Caco-2 (cell line): ENCODE data around the gene TNS1. TPM values are rescaled to one million over a fixed set of nuclear protein-coding genes. Genes with fewer than 3 reads are reported as not detected.

Experiments
- BruUV-seq: library from RNA; stranded (reverse); fragments of 400-500 nt; replicated peaks from 2 replicates; lab custom pipeline; 2021; lab: Mats Ljungman, UMichigan
- CTCF ChIA-PET: fragments of 300-600 bp; sonication (Branson Sonifier 250); formaldehyde crosslinking; loops from one replicate; lab custom pipeline; 2022; ENCODE audit warnings: antibody characterized with exemption; lab: Charles Lee
- POLR2A ChIA-PET: fragments of 300-600 bp; sonication (Branson Sonifier 250); formaldehyde crosslinking; loops from one replicate; lab custom pipeline; 2022; ENCODE audit warnings: antibody characterized with exemption; lab: Charles Lee
- DNase-seq, 2 experiments: peaks; one replicate each; pipeline versions ENCODE4 v3.0.0 to v3.0.0-alpha.2; 2020 to 2022
- H3K27me3 ChIP-seq: replicated peaks from 2 replicates; pipeline ENCODE4 v1.6.0; 2011; ENCODE audit warnings: low read length; ENCODE audit not compliant: control insufficient read depth, insufficient read depth
- H3K36me3 ChIP-seq: 2 replicates; pipeline ENCODE4 v1.5.1; 2011; ENCODE audit warnings: low read length; ENCODE audit not compliant: control insufficient read depth, insufficient read depth
- H3K4me1 ChIP-seq: fragments of 250-450 bp; sonication (Bioruptor Pico); 2 replicates; pipeline ENCODE4 v1.5.1; 2020; ENCODE audit warnings: mild to moderate bottlenecking
- H3K4me3 ChIP-seq: 2 replicates; pipeline ENCODE4 v1.5.1; 2011; ENCODE audit warnings: low read depth, mild to moderate bottlenecking, control low read depth, low read length
- H3K9me3 ChIP-seq: fragments of 250-450 bp; sonication (Bioruptor Pico); 2 replicates; pipeline ENCODE4 v1.5.1; 2020; ENCODE audit warnings: mild to moderate bottlenecking, moderate library complexity
- H3K27ac Mint-ChIP-seq: one replicate; pipeline ENCODE4 v1.8.0; 2022; ENCODE audit warnings: mixed read lengths; ENCODE audit not compliant: unreplicated experiment
- H3K27me3 Mint-ChIP-seq: one replicate; pipeline ENCODE4 v1.8.0; 2022; ENCODE audit warnings: mixed read lengths; ENCODE audit not compliant: insufficient read depth, unreplicated experiment
- H3K36me3 Mint-ChIP-seq: one replicate; pipeline ENCODE4 v1.8.0; 2022; ENCODE audit warnings: mild to moderate bottlenecking, mixed read lengths; ENCODE audit not compliant: insufficient read depth, unreplicated experiment
- H3K4me1 Mint-ChIP-seq: one replicate; pipeline ENCODE4 v1.8.0; 2022; ENCODE audit warnings: low read depth, mixed read lengths; ENCODE audit not compliant: unreplicated experiment
- H3K4me3 Mint-ChIP-seq: one replicate; pipeline ENCODE4 v1.8.0; 2022; ENCODE audit warnings: mild to moderate bottlenecking, moderate library complexity, mixed read lengths; ENCODE audit not compliant: unreplicated experiment
- H3K9me3 Mint-ChIP-seq: one replicate; pipeline ENCODE4 v1.8.0; 2022; ENCODE audit warnings: mixed read lengths; ENCODE audit not compliant: unreplicated experiment
- intact Hi-C: fragments of 100-400 bp; cut with micrococcal nuclease; formaldehyde crosslinking; loops from one replicate; pipeline ENCODE4 v1.10.0; 2022; ENCODE audit not compliant: unreplicated experiment
- total RNA-seq: library from RNA; stranded (reverse); gene quantifications from 2 replicates; pipeline ENCODE4 v1.2.3, GENCODE V29; 2022
- TF ChIP-seq, protein P1 (sequence below), 2 experiments: fragments of 200-600 bp in 1 of 2; IDR thresholded peaks; 1 replicate in 1 of 2; 2 replicates in 1 of 2; pipeline versions ENCODE4 v1.5.1 to v1.8.0; 2011 to 2022; ENCODE audit warnings: antibody characterized with exemption in 1 of 2, control low read depth in 1 of 2, inconsistent platforms in 1 of 2, low read depth in 1 of 2, low read length in 1 of 2, mild to moderate bottlenecking in 1 of 2, moderate library complexity in 1 of 2; ENCODE audit not compliant: insufficient read depth in 1 of 2, severe bottlenecking in 1 of 2, unreplicated experiment in 1 of 2

TNS1 gene
- total RNA-seq, 1 experiment from 2014 or later = 16.1 TPM

DNA sequence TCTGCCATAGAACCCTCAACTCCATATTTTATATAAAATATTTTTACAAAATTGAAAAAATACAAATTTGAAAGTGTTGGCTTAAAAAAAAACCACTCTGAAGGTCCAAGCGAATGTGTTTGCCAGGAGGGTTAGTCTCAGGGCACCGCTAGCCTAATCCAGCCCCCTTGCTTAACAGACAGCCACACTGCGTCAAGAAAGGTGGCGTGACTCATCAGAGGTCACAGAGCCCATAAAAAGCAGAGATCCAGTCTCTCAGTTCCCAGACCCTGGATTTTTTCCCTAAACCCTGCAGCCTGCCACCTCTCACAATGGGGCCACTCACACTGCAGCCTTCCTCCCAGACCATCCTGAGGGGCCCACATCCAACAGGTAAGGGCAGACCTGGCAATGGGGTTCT is 3.9 kb upstream of the TNS1 start:
- H3K9me3 ChIP-seq = no peaks in the 10 kb centered on the region
- POLR2A ChIA-PET = no interaction called here
- Mint-ChIP-seq H3K9me3 (no peaks in the 10 kb centered on the region), H3K27me3 (peaks cover 8% of the 10 kb centered on the region), H3K27ac (no peak overlapping the region), H3K36me3 (no peaks in the 10 kb centered on the region), H3K4me3 (no peak overlapping the region), H3K4me1 (no peaks in the 10 kb centered on the region)
- CTCF ChIA-PET = interaction anchor here (0.6 to 1.2 kb wide), 2 partner anchors 13 to 29 kb away, joined by 3 to 4 read pairs; no protein-coding TSS in a partner anchor
- intact Hi-C loops = no loop called here
- TF ChIP-seq, protein P1, sequence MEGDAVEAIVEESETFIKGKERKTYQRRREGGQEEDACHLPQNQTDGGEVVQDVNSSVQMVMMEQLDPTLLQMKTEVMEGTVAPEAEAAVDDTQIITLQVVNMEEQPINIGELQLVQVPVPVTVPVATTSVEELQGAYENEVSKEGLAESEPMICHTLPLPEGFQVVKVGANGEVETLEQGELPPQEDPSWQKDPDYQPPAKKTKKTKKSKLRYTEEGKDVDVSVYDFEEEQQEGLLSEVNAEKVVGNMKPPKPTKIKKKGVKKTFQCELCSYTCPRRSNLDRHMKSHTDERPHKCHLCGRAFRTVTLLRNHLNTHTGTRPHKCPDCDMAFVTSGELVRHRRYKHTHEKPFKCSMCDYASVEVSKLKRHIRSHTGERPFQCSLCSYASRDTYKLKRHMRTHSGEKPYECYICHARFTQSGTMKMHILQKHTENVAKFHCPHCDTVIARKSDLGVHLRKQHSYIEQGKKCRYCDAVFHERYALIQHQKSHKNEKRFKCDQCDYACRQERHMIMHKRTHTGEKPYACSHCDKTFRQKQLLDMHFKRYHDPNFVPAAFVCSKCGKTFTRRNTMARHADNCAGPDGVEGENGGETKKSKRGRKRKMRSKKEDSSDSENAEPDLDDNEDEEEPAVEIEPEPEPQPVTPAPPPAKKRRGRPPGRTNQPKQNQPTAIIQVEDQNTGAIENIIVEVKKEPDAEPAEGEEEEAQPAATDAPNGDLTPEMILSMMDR (IDR thresholded peaks at IDR 0.05; ENCODE audit: insufficient read depth in 1 of 2, low read depth in 1 of 2, low read length in 1 of 2, severe bottlenecking in 1 of 2, unreplicated experiment in 1 of 2) = no peak
- no peaks in the 10 kb centered on the region for H3K36me3 ChIP-seq
- no peaks in the 10 kb centered on the region; the same call in 1 of the 2 replicates for H3K27me3 ChIP-seq
- H3K4me3 ChIP-seq = no peak overlapping the region
- no peak for DNase-seq
- no peaks in the 10 kb centered on the region for H3K4me1 ChIP-seq
- no TSS peak for BruUV-seq

DNA sequence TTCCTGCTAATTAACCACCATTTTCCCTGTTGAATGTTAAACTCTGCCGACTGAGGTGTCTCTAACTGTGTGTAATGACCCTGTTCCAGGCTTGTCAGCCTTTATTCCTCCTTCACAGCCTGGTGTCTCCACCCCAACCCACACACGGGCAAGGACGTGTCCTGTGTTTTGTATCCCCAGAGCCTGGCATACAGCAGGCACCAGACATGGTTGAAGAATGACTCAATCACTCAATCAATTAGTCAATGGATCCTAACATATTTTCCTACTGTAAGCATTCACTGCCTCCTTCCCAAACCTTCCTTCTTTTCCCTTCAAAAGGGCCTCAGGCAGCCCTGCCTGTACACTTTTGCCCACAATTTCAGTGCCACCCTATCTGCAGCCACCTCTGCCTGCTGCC is 2.7 kb upstream of the TNS1 start:
- Mint-ChIP-seq H3K27ac (no peak overlapping the region), H3K27me3 (no peaks in the 10 kb centered on the region), H3K36me3 (no peaks in the 10 kb centered on the region), H3K4me3 (no peak overlapping the region), H3K4me1 (no peaks in the 10 kb centered on the region), H3K9me3 (no peaks in the 10 kb centered on the region)
- Histone ChIP-seq H3K4me1 (no peaks in the 10 kb centered on the region), H3K4me3 (no peak overlapping the region), H3K27me3 (no peaks in the 10 kb centered on the region), H3K36me3 (no peaks in the 10 kb centered on the region), H3K9me3 (no peaks in the 10 kb centered on the region)
- no peak for DNase-seq
- intact Hi-C loops = no loop called here
- CTCF ChIA-PET = no interaction called here
- TF ChIP-seq, protein P1 (IDR thresholded peaks at IDR 0.05; ENCODE audit: insufficient read depth in 1 of 2, low read depth in 1 of 2, low read length in 1 of 2, severe bottlenecking in 1 of 2, unreplicated experiment in 1 of 2) = no peak
- no TSS peak for BruUV-seq
- POLR2A ChIA-PET = no interaction called here

DNA sequence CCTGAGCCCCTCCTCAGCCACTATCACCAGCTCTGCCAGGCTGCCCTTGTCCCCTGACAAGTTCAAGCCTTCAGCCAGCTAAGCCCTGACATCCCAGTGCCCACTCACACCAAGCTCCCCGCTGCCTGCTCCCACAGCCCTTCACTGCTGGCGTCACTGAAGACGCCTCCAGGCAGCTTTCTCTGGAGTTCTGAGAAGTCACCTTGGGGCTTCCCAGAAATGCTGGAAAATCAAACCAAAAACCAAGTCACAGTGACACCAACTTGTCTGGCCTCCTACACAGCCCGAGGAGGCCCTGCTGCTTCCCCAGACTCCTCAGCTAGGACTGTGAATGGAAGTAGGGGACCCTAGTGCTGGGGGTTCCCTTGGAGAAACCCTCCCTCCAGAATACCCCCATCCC is 2.2 kb upstream of the TNS1 start:
- no peaks in the 10 kb centered on the region for H3K27me3 ChIP-seq
- H3K4me3 ChIP-seq = no peak overlapping the region
- ChIA-PET CTCF (no interaction called here), POLR2A (no interaction called here)
- H3K4me1 Mint-ChIP-seq = no peaks in the 10 kb centered on the region
- no peaks in the 10 kb centered on the region for H3K4me1 ChIP-seq
- no peak overlapping the region for H3K27ac Mint-ChIP-seq
- H3K36me3 Mint-ChIP-seq = no peaks in the 10 kb centered on the region
- intact Hi-C loops = no loop called here
- H3K36me3 ChIP-seq = no peaks in the 10 kb centered on the region
- TF ChIP-seq, protein P1 (IDR thresholded peaks at IDR 0.05; ENCODE audit: insufficient read depth in 1 of 2, low read depth in 1 of 2, low read length in 1 of 2, severe bottlenecking in 1 of 2, unreplicated experiment in 1 of 2) = no peak
- DNase-seq = no peak
- BruUV-seq = no TSS peak
- no peaks in the 10 kb centered on the region for H3K27me3 Mint-ChIP-seq
- no peak overlapping the region for H3K4me3 Mint-ChIP-seq
- no peaks in the 10 kb centered on the region for H3K9me3 Mint-ChIP-seq
- no peaks in the 10 kb centered on the region for H3K9me3 ChIP-seq
